Measurements from ENCODE around the gene RNF111.
"Not testable (repeated sequence)": the region's sequence is repeated elsewhere in the genome, so short reads cannot be mapped to it uniquely, and the experiment has no call there.

RNF111 gene

GRCh38 chr15:59000251-59000650 lies 12.8 kb downstream of the RNF111 start:
- not testable (repeated sequence) for DNase-seq (ENCODE audit: low read depth)

DNA sequence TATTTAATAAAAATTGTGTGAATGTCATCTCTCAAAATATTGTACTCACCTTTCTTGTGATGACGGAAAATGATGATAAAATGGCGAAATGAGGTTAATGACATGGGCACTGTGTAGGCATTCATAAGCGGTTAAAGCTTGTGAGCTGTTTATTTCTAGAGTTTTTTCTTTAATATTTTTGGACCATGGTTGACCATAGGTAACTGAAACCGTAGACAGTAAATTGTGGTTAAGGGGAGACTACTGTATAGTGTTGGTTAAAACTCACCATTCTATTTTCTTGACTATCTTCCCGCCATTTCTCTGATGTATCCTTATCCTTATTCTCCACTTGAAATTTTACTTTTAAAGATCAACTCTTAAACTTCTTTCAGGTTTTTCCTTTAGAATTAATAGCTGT lies 14.5 kb downstream of the RNF111 start:
- DNase-seq (ENCODE audit: low read depth), result no peak

- DNase-seq (ENCODE audit: low read depth), result no peak
Measured at GRCh38 chr15:59002418-59002859, 15.0 kb downstream of the RNF111 start.

DNA sequence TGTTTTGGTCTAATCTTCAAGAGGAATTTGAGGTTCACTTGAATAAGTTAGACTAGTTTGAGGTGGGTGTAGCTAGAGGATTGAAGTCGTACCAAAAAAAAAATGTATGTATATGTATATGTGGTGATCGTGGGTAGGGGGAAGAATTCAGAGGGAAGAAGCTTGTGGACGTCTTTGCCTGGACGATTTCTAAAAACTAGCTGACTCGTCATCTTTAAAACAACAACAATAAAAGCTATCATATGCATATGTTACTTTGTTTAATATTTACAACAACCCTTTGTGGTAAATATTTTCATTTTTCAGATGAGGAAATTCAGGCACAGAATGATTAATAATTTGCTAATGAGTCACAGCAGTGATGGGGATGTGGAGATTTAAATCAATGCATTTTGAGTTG lies 18.1 kb downstream of the RNF111 start:
- no peak for DNase-seq (ENCODE audit: low read depth)

GRCh38 chr15:59008086-59008485 lies 20.6 kb downstream of the RNF111 start:
- no peak for DNase-seq (ENCODE audit: low read depth)

DNA sequence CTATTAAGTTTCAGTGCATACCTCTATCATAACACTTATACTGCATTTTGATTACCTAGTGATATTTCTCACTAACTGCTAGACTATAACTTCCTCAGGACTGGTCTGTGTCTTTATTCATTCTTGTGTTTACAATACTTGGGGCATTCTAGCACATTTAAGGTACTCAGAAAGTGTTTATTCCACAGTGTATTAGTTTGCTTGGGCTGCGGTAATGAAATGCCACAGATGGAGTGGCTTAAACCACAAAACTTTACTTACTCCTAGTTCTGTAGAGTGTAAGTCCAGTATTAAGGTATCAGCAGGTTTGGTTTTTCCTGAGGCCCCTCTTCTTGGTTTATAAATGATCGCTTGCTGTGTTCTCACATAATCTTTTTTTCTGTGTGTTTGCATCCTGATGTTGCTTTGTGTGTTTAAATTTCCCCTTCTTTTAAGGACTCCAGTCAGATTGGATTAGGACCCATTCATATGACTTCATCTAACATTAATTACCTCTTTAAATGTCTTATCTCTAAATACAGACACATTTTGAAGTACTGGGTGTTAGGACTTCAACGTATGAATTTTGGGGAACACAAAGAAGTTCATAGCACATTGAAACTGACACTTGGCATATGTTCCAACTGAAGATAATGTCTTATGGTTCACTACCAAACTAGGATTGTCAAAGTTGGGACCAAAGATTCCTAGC lies 23.9 kb downstream of the RNF111 start:
- DNase-seq (ENCODE audit: low read depth), result peak; percentile 22

GRCh38 chr15:59013246-59013873 lies 25.9 kb downstream of the RNF111 start:
- DNase-seq (ENCODE audit: low read depth), result peak; percentile 33

DNA sequence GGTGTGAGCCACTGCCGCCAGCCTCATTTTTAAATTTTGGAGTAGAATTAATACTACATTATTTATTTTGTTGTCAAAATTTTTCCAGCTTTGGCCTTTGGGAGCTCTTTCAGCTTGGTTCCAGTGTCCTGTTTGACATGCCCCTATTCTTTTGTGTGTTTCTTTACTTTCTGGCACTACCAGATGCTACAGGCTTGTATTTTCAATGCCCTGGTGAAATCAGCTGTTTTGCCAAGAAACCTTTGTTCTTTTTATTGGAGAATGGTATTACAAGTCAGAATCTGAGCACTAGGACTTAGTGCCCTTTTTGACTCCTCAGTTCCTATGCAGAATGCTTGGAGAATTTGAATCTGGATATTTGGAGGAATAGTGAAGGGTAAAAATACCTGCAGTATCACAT lies 26.6 kb downstream of the RNF111 start:
- no peak for DNase-seq (ENCODE audit: low read depth)

DNA sequence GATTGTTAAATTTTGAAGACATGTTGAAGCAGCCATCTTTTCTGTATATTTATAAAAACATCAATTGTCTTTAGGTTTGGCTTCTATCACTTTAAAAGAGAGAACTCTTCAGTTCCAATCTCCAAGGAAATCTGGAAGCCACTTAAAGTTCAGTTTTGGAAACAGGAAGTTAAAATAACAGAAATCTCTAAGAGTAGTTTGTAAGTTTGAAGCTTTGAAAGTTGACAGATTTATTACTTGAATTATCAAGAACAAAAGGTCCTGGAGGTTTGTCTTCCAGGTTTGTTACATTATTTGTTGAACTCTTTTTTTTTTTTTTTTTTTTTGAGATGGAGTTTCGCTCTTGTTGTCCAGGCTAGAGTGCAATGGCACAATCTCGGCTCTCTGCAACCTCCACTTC lies 30.0 kb downstream of the RNF111 start:
- no peak for DNase-seq (ENCODE audit: low read depth)

DNA sequence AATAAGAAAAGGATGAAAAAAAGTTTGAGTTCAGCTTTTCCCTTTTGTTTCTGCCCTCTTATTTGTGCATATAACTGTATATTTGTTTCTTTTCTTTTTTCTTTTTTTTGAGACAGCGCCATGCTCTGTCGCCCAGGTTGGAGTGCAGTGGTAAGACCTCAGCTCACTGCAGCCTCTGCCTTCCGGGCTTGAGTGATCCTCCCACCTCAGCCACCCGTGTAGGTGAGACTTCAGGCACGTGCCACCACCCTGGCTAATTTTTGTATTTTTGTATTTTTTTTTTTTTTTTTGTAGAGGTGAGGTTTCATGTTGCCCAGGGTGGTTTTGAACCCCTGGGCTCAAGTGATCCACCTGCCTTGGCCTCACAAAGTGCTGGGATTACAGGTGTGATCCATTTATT lies 31.4 kb downstream of the RNF111 start:
- no peak for DNase-seq (ENCODE audit: low read depth)

- no peak for DNase-seq (ENCODE audit: low read depth)
Measured at GRCh38 chr15:59020322-59020721, 32.9 kb downstream of the RNF111 start.

DNA sequence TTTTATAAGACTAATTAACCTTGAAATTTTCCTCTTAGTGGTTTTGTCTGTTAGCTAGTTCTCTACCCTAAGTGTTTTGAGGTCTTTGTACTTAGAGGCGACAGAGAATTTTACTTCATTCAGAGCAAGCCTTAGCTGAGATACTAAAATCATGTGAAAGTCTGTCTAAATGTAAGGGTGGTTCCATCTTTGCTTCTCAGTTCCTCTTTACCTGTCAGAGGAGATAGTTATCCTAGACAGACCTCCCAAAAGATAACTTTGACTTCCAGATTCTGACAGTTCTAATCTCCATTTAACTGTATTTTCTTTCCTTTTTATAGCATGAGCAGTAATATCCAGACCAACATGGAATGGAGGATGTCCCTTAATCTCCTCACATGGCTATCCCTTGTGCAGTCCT lies 34.7 kb downstream of the RNF111 start:
- DNase-seq (ENCODE audit: low read depth), result no peak

DNA sequence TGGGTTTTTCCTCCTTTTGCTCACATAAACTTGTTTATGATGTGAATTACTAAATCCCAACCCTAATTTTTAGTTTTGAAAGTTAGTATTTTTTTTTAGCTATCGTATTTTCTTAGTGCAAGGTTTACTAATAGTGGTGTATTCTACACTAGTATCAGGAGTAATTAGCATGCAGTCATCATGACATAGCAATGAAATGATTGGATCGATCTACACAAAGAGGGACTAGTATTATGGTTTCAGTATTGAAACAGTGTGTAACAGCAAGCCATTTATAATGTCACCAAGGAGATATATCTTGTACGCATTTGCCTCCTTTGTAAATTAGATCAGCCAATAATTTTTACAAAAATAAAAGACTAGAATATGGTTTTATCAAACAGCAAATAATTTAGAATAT lies 38.7 kb downstream of the RNF111 start:
- DNase-seq (ENCODE audit: low read depth), result no peak

DNA sequence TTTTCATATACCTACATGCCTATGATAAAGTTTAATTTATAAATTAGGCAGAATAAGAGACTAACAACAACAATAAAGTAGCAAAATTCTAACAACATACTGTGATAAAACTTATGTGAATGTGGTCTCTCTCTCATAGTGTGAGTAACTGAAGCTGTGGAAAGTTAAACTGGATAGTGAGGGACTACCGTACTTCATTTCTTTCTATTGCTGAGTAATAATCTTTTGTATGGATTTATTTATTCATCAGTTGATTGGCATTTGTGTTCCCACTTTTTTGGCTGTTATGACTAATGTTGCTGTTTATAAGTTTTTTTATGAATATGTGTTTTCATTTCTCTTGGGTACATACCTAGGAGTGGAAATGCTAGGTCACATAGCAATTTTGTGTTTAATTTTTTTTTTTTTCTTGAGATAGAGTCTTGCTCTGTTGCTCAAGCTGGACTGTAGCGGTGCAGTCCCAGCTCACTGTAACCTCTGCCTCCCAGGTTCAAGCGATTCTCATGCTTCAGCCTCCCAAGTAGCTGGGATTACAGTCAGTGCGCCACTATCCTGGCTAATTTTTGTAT lies 41.0 kb downstream of the RNF111 start:
- no peak for DNase-seq (ENCODE audit: low read depth)

- DNase-seq (ENCODE audit: low read depth), result no peak
Measured at GRCh38 chr15:59029554-59029953, 42.1 kb downstream of the RNF111 start.

DNA sequence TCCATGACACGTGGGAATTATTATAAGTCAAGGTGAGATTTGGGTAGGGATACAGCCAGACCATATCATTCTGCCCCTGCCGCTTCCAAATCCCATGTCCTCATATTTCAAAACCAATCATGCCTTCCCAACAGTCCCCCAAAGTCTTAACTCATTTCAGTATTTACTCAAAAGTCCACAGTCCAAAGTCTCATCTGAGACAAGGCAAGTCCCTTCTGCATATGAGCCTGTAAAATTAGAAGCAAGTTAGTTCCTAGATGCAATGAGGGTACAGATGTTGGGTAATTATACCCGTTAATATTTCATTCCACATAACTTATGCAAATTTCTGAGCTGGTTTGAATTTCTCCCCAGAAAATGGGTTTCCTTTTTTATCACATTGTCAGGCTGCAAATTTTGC lies 47.7 kb downstream of the RNF111 start:
- DNase-seq (ENCODE audit: low read depth), result no peak

GRCh38 chr15:59039225-59039624 lies 51.8 kb downstream of the RNF111 start:
- no peak for DNase-seq (ENCODE audit: low read depth)

GRCh38 chr15:59042041-59042440 lies 54.6 kb downstream of the RNF111 start:
- no peak for DNase-seq (ENCODE audit: low read depth)

DNA sequence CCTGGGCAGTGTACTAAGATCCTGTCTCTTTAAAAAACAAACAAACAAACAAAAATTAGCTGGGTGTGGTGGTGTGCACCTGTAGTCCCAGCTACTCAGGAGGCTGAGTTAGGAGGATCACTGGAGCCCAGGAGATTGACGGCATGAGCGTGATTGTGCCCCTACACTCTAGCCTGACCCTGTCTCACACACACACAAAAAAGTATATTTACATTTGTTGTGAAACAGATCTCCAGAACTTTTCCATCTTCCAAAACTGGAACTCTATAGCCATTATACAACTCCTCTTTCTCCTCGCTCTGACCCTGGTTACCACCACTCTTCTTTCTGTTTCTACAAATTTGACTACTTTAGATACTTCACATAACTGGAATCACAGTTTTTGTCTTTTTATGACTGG lies 61.4 kb downstream of the RNF111 start:
- DNase-seq (ENCODE audit: low read depth), result no peak

- DNase-seq (ENCODE audit: low read depth), result no peak
Measured at GRCh38 chr15:59051873-59052861, 64.7 kb downstream of the RNF111 start.

- DNase-seq (ENCODE audit: low read depth), result no peak
Measured at GRCh38 chr15:59052915-59053407, 65.5 kb downstream of the RNF111 start.

GRCh38 chr15:59053482-59053881 lies 66.0 kb downstream of the RNF111 start:
- no peak for DNase-seq (ENCODE audit: low read depth)

Data from amniotic epithelial cell (primary cell).